HG03571 (cell line): ENCODE data around the gene SCD5.

ENCODE experiments used
- ATAC-seq: cut with Tn5 transposase; IDR thresholded peaks from one replicate; pipeline ENCODE4 v1.9.1; 2021; ENCODE audit not compliant: unreplicated experiment

Gene SCD5

DNA sequence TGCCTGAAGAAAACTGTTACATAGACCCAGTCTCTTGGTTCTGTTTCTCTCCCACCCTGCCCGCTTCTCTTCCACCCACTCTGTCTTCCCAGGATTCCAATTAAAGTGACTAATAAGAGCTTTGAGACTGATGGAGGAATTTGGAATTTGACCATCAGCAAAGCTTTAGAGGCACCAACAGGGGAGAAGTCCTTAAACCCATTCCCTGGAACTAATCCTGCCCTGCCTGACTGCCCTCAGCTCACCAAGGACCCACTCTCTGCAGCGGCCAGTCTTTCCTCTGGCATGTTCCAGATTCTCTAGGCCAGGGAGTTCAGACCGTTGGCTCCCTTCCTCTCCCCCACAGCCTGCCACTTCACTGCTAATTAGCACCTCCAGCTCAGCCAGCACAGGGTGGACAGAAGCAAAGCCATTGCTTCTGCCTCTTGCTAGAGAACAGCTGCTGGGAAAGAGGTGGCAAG, 23.9 kb downstream of the SCD5 start:
- no peak for ATAC-seq

GRCh38 chr4:82773057-82773456, 25.5 kb downstream of the SCD5 start:
- ATAC-seq: no peak

GRCh38 chr4:82770607-82771006, 28.0 kb downstream of the SCD5 start:
- ATAC-seq: no peak

GRCh38 chr4:82765134-82765533, 33.5 kb downstream of the SCD5 start:
- ATAC-seq: no peak

- ATAC-seq: no peak
Observed at GRCh38 chr4:82761229-82761628, 37.4 kb downstream of the SCD5 start.

GRCh38 chr4:82758701-82759685, 39.6 kb downstream of the SCD5 start:
- no peak for ATAC-seq

DNA sequence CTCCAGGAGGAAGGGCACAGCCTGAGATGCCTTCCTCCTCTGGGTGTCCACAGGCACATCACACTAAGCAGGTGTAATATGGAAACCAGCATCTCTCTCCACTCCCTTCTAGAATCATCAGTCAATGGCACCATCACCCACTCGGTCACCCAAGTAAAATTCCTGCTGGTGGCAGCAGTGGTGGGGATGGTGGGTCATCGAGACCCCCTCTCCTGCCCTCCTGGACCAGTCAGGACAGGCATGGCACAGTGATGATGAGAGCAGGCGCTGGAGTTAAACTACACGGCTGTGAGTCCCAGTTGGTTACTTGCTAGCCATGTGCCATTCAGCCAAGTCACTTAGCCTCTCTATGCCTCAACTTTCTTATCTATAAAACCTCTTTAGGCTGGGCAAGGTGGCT, 42.5 kb downstream of the SCD5 start:
- no peak for ATAC-seq

DNA sequence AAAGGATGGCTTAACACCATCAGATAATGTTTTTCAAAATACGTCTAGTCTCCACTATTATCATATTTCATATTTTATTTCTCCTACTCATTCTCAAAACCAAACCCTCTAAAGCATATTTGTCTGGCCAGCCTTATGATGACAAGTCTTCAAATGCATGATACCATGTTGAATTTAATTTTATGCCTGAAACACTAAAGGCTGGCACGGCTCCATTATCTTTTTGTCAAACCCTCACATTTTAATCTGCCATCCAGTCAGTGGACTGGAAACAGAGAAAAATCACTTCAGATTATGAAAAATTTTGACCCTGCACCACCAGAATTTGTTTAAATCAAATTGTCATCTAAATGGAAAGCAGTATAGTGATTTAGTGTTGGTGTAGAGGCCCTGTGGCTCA, 42.9 kb downstream of the SCD5 start:
- no peak for ATAC-seq

DNA sequence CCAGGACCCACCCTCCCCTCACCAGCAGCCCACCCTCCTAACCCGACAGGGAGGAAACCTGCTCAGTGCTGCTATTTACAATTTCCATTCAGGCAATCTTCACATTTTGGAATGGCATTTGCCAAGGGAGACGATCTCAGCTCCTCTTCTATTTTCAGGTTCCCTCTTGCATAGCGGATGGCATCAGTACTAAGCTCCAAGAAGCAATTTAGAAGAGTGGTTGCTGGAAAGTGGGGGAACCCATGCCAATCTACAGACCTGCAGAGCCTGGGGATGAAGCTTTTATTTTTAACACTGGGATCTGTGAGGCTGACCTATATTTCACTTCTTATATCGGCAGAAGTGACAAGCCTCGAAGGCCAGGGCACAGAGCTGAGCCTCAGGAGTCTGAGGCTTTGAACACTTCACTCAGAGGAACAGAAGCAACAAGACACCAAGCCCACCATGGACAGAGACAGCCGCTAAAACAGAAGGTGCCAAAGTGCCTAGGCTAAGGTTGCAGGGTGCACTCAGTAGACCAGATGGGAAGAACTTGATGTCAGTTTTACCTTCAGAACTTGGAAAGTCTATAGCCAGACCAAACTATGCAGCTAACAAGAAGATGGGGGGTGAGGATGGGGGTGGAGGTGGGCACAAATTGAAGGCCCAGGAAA, 44.0 kb downstream of the SCD5 start:
- no peak for ATAC-seq

DNA sequence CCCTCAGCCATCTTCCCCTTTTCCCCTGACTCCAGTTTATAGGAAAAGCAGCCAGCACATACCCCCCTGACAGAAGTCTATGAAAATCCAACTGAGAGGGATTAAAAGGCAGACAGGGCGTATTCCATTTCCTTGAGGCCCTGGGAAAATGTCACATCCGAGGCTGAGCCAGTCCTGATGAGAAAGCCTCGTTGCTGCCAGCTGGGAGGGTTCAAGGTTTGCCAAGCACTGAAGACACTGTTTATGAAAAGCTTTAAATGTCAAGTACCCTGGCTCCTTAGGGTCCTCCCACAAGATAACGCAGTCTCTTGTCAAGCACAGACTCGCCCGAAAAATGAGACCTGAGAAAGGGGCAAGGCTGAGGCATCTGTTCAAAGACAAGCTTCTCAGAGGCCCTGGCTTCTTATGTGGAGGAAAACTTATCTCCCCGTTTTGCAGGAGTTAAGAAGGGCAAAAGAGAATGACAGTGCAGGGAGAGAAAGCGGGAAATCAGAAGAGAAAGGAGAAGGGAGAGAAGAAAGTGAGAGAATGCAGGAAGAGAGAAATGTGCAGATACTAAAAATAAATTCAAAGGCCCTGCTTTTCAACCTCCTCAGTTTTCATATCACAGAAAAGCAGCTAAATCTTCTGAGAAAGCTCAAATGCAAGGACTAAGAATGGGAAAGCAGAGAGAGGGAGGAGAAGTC, 44.7 kb downstream of the SCD5 start:
- no peak for ATAC-seq

DNA sequence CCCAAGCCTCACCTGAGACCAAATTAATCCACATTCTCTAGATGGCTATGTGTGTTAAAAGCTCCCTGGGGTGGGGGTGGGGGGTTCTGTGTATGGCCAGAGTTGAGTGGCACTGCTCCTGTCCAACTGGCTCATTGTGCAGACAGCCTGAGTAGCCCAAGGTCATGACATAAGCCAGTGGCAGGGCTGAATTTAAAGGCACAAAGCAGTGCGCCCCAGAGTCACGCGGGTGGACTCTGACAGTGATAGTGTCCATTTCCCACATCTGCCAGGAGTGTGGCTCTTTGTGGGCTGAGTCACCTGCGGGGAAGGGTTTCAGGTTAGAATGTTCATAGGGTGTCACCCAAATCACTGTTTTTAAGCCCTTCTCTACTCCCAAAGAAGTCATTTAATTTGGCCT, 45.4 kb downstream of the SCD5 start:
- ATAC-seq: no peak

DNA sequence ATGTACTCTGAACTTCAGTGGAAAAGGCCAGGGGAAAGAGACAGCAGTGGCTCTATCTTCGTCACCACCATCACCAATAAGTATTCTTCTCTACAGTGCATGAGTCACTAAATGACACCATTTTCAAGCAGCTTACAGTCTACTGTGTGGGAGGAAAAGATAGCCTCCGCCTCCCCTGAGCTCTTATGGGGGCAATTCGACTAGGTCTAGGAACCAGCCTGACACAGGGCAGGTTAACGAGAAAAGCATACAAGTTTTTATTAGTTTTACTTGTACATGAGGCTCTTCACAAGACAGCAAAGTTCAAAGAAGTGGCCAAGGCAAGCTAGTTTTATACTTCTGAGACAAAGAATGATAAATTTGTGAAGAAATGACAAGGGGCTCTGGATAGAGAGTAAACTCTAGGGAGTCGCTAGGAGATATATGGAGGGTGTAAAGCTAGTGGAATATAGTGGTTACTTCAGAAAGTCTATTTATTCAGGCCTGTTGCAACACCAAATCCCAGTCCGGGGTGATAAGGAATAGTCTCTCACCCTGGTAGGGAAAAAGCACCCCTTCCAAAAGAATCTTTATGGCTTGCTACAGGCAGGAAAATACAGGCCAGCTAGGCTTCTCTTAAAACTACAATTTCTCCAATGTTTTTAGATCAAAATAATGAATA, 49.7 kb downstream of the SCD5 start:
- ATAC-seq: no peak

DNA sequence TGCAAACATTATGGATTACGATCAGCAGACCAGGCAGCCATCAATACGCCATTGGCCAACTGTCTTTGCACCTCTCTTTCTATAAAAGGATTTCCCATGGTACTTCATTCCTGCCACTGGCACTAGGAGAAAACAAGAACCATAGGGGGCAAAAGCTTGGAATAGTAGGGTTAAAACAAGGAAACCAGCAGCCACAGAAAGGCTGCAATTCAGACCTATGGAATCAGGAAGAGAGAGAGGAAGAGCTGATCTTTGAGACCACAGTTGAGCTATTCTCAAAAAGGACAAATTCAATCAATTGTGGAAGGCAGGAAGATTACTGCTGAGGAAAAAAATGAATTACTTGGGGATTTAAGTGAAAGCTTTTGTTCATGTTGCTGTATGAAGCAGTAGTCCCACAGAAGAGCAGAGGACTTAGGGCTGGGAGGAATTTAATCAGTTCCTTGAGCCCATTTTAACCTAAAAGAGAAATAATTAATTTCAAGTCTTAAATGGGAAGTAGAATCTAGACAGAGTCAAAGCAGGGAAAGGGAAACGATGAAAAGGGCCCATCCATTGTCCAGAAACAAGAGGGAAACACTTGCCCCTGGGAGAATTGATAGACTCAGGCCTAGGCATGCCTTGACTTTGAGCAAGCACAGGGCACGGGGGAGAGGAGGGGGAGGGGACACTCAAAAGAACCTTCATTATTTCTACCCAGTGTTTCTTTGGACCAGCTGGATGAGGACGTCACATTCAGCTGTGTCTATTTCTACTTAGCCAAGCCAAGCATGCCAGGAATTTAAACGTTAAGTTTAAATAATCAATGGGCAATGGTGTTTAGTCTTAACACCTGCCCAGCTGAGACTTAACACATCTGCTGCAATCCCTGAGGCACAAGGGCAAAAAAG, 50.7 kb downstream of the SCD5 start:
- ATAC-seq: no peak

- ATAC-seq: no peak
Observed at GRCh38 chr4:82746705-82747574, 51.7 kb downstream of the SCD5 start.

- no peak for ATAC-seq
Observed at GRCh38 chr4:82745173-82745842, 53.3 kb downstream of the SCD5 start.

DNA sequence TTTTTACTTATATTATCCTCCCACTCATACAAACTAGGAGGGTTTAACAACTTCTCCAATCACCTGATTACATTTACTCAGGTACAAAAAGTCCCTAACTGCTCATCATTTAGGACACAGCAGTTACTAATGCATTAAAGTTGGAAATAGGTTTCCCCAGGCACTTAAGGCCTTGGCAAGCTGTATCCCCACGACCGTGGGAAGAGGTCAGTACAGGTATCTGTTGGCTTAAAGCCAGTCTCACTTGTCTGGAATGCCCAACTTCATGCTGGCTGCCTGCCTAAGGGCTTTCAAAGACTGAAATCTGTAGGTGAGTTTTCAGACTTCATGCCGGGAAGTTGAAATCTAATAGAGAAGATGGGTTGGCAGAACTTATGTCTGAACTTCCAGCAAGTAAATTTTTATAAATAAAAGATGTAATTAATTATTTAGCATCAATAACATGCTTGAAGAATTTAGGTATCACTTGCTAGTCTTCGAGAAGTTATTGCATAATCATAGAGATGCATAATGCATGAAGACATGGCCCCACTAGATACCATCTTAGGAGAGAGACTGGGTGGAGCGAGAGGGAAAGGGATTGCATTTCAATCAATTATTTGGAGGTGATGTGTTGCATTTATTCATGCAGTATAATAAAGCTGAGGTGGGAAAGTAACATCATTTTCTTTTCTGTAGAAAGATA, 54.2 kb downstream of the SCD5 start:
- no peak for ATAC-seq

DNA sequence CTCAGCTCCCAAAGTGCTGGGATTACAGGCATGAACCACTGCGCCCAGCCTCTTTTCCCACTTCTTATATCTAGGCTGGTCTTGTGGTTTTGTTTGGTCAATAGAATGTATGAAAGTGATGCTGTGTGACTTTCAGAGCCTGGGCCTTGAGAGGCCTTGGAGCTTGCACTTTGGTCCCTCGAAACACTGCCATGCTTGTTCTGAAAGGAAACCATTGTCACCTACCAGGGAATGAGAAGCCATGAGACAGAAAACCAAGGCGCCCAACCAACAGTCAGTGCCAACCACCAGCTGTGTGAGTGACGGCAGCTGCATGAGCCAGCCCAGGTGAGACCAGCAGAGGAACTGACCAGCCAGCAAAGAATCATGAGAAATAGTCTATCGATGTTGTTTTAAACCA, 57.4 kb downstream of the SCD5 start:
- ATAC-seq: no peak
